Central memory CD8-positive, alpha-beta T cell (primary cell): ENCODE data around the gene ARHGAP5.

Source experiments
- ATAC-seq: fragments of 150-1000 bp; cut with Tn5 transposase; replicated peaks from 2 replicates; pipeline ENCODE4 v1.10.0; 2022; ENCODE audit warnings: mild to moderate bottlenecking, moderate FRiP score, moderate number of reproducible peaks; ENCODE audit not compliant: poor library complexity, severe bottlenecking; ENCODE audit errors: extremely low read depth
- DNase-seq, 2 donors: peaks; one replicate each; pipeline ENCODE4 v3.0.0; 2021; ENCODE audit warnings: low spot score in 2 of 2
- H3K27ac Mint-ChIP-seq: one replicate; pipeline ENCODE4 v1.8.0; 2022; ENCODE audit warnings: low read depth, mild to moderate bottlenecking, moderate library complexity, mixed read lengths
- H3K27me3 Mint-ChIP-seq: one replicate; pipeline ENCODE4 v1.8.0; 2022; ENCODE audit warnings: mixed read lengths
- H3K36me3 Mint-ChIP-seq: one replicate; pipeline ENCODE4 v1.8.0; 2022; ENCODE audit warnings: mild to moderate bottlenecking, moderate library complexity, mixed read lengths; ENCODE audit not compliant: insufficient read depth
- H3K4me1 Mint-ChIP-seq: one replicate; pipeline ENCODE4 v1.8.0; 2022; ENCODE audit warnings: mixed read lengths
- H3K4me3 Mint-ChIP-seq: one replicate; pipeline ENCODE4 v1.8.0; 2022; ENCODE audit warnings: mild to moderate bottlenecking, moderate library complexity, mixed read lengths
- H3K9me3 Mint-ChIP-seq: one replicate; pipeline ENCODE4 v1.8.0; 2022; ENCODE audit warnings: mixed read lengths

ARHGAP5 gene

GRCh38 chr14:32059702-32060101 lies 17.4 kb upstream of the ARHGAP5 start:
- H3K9me3 Mint-ChIP-seq: no peaks in the 10 kb centered on the region
- no peak overlapping the region for H3K4me3 Mint-ChIP-seq
- H3K4me1 Mint-ChIP-seq: no peaks in the 10 kb centered on the region
- no peaks in the 10 kb centered on the region for H3K36me3 Mint-ChIP-seq
- ATAC-seq: no peak
- peaks cover 59% of the 10 kb centered on the region for H3K27me3 Mint-ChIP-seq
- no peak for DNase-seq
- no peak overlapping the region for H3K27ac Mint-ChIP-seq

GRCh38 chr14:32064931-32065330 lies 12.2 kb upstream of the ARHGAP5 start:
- Mint-ChIP-seq H3K4me3 (no peak overlapping the region), H3K9me3 (no peaks in the 10 kb centered on the region), H3K36me3 (no peaks in the 10 kb centered on the region), H3K27me3 (peaks cover 27% of the 10 kb centered on the region), H3K4me1 (no peaks in the 10 kb centered on the region), H3K27ac (no peak overlapping the region)
- ATAC-seq: no peak
- no peak for DNase-seq

DNA sequence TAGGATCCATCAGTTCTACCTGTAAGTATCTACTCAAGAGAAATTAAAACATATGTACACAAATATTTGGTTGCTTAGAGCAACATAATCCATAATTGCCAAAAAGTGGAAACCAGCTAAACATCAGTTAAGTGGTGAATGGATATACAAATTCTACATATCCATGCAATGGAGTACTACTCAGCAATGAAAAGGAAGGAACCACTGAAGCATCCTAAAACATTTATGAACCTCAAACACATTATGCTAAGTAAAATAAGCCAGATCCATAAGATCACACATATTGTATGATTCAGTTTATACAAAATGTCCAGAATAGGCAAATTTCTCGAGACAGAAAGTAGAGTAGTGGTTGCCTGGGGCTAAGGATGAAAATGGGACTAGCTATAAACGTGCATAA lies 8.4 kb upstream of the ARHGAP5 start:
- no peaks in the 10 kb centered on the region for H3K36me3 Mint-ChIP-seq
- ATAC-seq (no peak), DNase-seq (no peak)
- peaks cover 16% of the 10 kb centered on the region for H3K27me3 Mint-ChIP-seq
- H3K4me1 Mint-ChIP-seq: peaks cover 3% of the 10 kb centered on the region
- no peak overlapping the region for H3K4me3 Mint-ChIP-seq
- no peak overlapping the region for H3K27ac Mint-ChIP-seq
- H3K9me3 Mint-ChIP-seq: no peaks in the 10 kb centered on the region

- ATAC-seq: no peak
- Mint-ChIP-seq H3K27me3 (peaks cover 3% of the 10 kb centered on the region), H3K27ac (no peak overlapping the region), H3K36me3 (no peaks in the 10 kb centered on the region), H3K4me3 (no peak overlapping the region), H3K9me3 (no peaks in the 10 kb centered on the region), H3K4me1 (peaks cover 8% of the 10 kb centered on the region)
- DNase-seq: no peak
Measured at GRCh38 chr14:32070282-32070681, 6.8 kb upstream of the ARHGAP5 start.

DNA sequence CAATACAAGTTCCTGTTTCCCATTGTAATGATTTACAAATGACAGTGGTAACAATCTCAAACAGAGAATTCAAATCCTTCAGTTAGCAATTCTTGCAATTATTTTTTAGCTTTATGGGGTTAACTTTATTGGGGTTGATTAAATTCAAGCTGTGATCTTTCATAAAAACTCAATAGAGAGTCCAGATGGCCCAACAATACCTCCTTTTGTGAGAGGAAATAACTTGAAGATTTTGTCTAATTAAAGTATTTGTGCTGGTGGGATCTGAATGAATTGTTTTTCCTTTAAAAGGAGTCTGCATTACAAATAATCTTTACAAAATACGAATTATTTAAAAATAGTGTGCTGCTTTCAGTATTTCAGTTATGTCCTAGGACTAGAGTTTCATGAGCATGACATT lies 4.4 kb upstream of the ARHGAP5 start:
- Mint-ChIP-seq H3K36me3 (peaks cover 9% of the 10 kb centered on the region), H3K4me3 (no peak overlapping the region), H3K4me1 (peaks cover 18% of the 10 kb centered on the region), H3K27ac (no peak overlapping the region), H3K9me3 (no peaks in the 10 kb centered on the region), H3K27me3 (no peaks in the 10 kb centered on the region)
- DNase-seq (no peak), ATAC-seq (no peak)

- ATAC-seq: peak; percentile 13
- H3K4me1 Mint-ChIP-seq: peaks cover 28% of the 10 kb centered on the region
- H3K36me3 Mint-ChIP-seq: peaks cover 11% of the 10 kb centered on the region
- no peak overlapping the region for H3K27ac Mint-ChIP-seq
- peak in 1 of 2 donors; percentile 43 for DNase-seq
- H3K9me3 Mint-ChIP-seq: no peaks in the 10 kb centered on the region
- H3K27me3 Mint-ChIP-seq: no peaks in the 10 kb centered on the region
- no peak overlapping the region for H3K4me3 Mint-ChIP-seq
Measured at GRCh38 chr14:32073537-32074189, 3.4 kb upstream of the ARHGAP5 start.

GRCh38 chr14:32074887-32075572 lies 2.1 kb upstream of the ARHGAP5 start:
- Mint-ChIP-seq H3K27me3 (no peaks in the 10 kb centered on the region), H3K27ac (no peak overlapping the region), H3K4me3 (no peak overlapping the region), H3K9me3 (no peaks in the 10 kb centered on the region), H3K4me1 (peaks cover 36% of the 10 kb centered on the region), H3K36me3 (peaks cover 11% of the 10 kb centered on the region)
- DNase-seq (no peak), ATAC-seq (no peak)

- Mint-ChIP-seq H3K4me1 (peaks cover 36% of the 10 kb centered on the region), H3K4me3 (peak overlapping the region; percentile 94), H3K27me3 (no peaks in the 10 kb centered on the region), H3K9me3 (no peaks in the 10 kb centered on the region), H3K36me3 (peaks cover 11% of the 10 kb centered on the region), H3K27ac (peak overlapping the region; percentile 92)
- DNase-seq (peak in 1 of 2 donors; percentile 20), ATAC-seq (no peak)
Measured at GRCh38 chr14:32075672-32076277, 1.3 kb upstream of the ARHGAP5 start.

DNA sequence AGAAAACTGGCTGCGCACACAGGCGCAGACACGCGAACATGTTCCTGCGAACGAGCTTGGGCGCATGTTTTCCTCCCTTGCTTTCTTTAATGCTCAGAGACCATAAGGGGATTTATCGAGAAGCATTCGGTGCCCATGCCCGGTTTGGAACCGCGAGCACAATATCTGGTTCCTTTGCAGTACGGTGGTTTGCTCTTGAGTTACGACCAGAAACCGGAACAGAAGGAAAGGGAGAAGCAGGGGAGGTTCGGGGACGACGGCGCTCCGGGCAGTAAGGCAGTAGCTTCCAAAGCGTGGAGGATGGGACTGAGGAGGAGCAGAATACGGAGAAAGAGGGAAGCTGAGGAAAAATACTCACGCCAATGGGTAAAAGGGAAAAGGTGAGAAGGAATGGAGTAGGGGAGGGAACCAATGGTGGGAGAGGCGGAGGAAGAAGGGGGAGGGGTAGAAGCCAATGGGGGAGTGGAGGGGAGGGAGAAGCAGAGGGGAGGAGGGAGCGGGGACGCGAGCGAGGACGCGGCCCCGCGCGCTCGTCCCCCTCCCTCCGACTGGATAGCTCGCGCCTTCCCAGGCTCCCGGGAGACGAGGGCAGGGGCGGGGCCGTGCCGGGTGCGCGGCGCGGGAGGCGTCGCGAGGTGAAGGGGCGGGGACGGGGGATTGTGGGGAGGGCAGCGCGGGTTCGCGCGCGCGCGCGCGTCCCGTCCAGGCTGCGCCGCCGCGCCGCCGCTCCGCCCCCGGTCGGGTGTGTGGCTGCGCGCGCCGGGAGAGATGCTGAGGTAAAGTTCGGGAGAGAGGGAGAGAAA lies 625 bp upstream of the ARHGAP5 start:
- DNase-seq (peak in 1 of 2 donors; percentile 51), ATAC-seq (peak; percentile 52)
- H3K36me3 Mint-ChIP-seq: peaks cover 11% of the 10 kb centered on the region
- peak overlapping the region; percentile 92 for H3K27ac Mint-ChIP-seq
- H3K4me3 Mint-ChIP-seq: peak overlapping the region; percentile 94
- peaks cover 36% of the 10 kb centered on the region for H3K4me1 Mint-ChIP-seq
- H3K27me3 Mint-ChIP-seq: no peaks in the 10 kb centered on the region
- no peaks in the 10 kb centered on the region for H3K9me3 Mint-ChIP-seq

- H3K4me1 Mint-ChIP-seq: peaks cover 36% of the 10 kb centered on the region
- no peak for ATAC-seq
- peak overlapping the region; percentile 84 for H3K27ac Mint-ChIP-seq
- peaks cover 11% of the 10 kb centered on the region for H3K36me3 Mint-ChIP-seq
- no peaks in the 10 kb centered on the region for H3K9me3 Mint-ChIP-seq
- H3K27me3 Mint-ChIP-seq: no peaks in the 10 kb centered on the region
- peak overlapping the region; percentile 94 for H3K4me3 Mint-ChIP-seq
- DNase-seq: no peak
Measured at GRCh38 chr14:32078023-32078857, 1.1 kb downstream of the ARHGAP5 start.

DNA sequence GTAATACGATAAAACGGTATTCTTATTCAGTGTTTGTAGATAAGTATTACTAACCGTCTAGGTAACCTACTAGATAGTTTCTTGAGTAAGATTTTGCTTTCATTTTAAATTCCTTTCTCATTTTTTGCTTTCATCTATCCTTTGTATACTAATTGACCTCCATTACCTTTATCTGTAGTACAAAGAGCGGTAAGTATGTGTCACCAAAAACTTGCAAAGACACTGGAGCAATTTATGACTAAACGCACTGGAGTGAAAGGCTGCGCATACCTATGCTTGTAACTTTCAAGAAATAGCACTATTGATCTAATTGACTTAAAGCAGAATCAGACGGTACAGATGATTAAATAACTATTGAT lies 1.7 kb downstream of the ARHGAP5 start:
- Mint-ChIP-seq H3K27me3 (no peaks in the 10 kb centered on the region), H3K4me3 (peak overlapping the region; percentile 94), H3K9me3 (no peaks in the 10 kb centered on the region), H3K4me1 (peaks cover 32% of the 10 kb centered on the region), H3K27ac (no peak overlapping the region), H3K36me3 (peaks cover 11% of the 10 kb centered on the region)
- DNase-seq (no peak), ATAC-seq (no peak)

GRCh38 chr14:32079264-32079663 lies 2.2 kb downstream of the ARHGAP5 start:
- Mint-ChIP-seq H3K4me3 (peak overlapping the region; percentile 94), H3K36me3 (peaks cover 11% of the 10 kb centered on the region), H3K27ac (no peak overlapping the region), H3K4me1 (peaks cover 29% of the 10 kb centered on the region), H3K27me3 (no peaks in the 10 kb centered on the region), H3K9me3 (no peaks in the 10 kb centered on the region)
- ATAC-seq: no peak
- no peak for DNase-seq
